B cell (primary cell): Measurements from ENCODE around the gene MLH3. TPM values are rescaled to one million over a fixed set of nuclear protein-coding genes. Genes with fewer than 3 reads are reported as not detected.

ENCODE experiments used
- ATAC-seq: fragments of 200-7000 bp; cut with Tn5 transposase; one replicate; pipeline ENCODE4 v1.10.0; 2021; ENCODE audit warnings: low read depth, mild to moderate bottlenecking, moderate number of reproducible peaks, moderate library complexity
- CTCF ChIA-PET: fragments of 350-600 bp; sonication (Branson Sonifier 250); formaldehyde crosslinking; loops from one replicate; lab custom pipeline; 2021; ENCODE audit warnings: antibody characterized with exemption, inconsistent platforms; lab: Charles Lee
- POLR2A ChIA-PET: fragments of 350-600 bp; sonication (Branson Sonifier 250); formaldehyde crosslinking; loops from one replicate; lab custom pipeline; 2021; ENCODE audit warnings: antibody characterized with exemption; lab: Charles Lee
- DNase-seq: peaks from one replicate; pipeline ENCODE4 v3.0.0; 2013
- H2AFZ ChIP-seq: 2 replicates; pipeline ENCODE4 v1.6.1; 2012; ENCODE audit warnings: mild to moderate bottlenecking, low read depth, low read length; ENCODE audit not compliant: insufficient read depth, poor library complexity, severe bottlenecking
- H3K27ac ChIP-seq, 2 donors: 1 replicate in 1 of 2; 2 replicates in 1 of 2; pipeline ENCODE4 v1.5.1; 2012 to 2013; ENCODE audit warnings: low read length in 2 of 2, mild to moderate bottlenecking in 2 of 2, moderate library complexity in 1 of 2
- H3K27me3 ChIP-seq, 4 experiments: fragments of 200-600 bp in 1 of 4; sonication (generic) in 1 of 4; replicated peaks in 1 of 4; 1 replicate in 2 of 4; 2 replicates in 2 of 4; pipeline versions ENCODE4 v1.6.1 to v1.7.0; 2013 to 2016; ENCODE audit warnings: low read length in 3 of 4, mild to moderate bottlenecking in 2 of 4, mixed read lengths in 1 of 4, moderate library complexity in 1 of 4; ENCODE audit not compliant: insufficient read depth in 4 of 4, control insufficient read depth in 3 of 4; ENCODE audit errors: control extremely low read depth in 1 of 4
- H3K36me3 ChIP-seq, 2 experiments: replicated peaks in 1 of 2; 1 replicate in 1 of 2; 2 replicates in 1 of 2; pipeline versions ENCODE4 v1.6.1 to v1.7.1; 2013; ENCODE audit warnings: low read length in 1 of 2; ENCODE audit not compliant: insufficient read depth in 2 of 2, control insufficient read depth in 1 of 2; ENCODE audit errors: control extremely low read depth in 1 of 2, extremely low read depth in 1 of 2
- H3K4me1 ChIP-seq, 2 donors: fragments of 200-600 bp in 1 of 2; sonication (generic) in 1 of 2; 1 replicate in 1 of 2; 2 replicates in 1 of 2; pipeline versions ENCODE4 v1.5.1 to v1.6.1; 2013 to 2017; ENCODE audit warnings: low read length in 2 of 2; ENCODE audit not compliant: control insufficient read depth in 2 of 2, insufficient read depth in 2 of 2
- H3K4me2 ChIP-seq: replicated peaks from 2 replicates; pipeline ENCODE3; 2012; ENCODE audit warnings: mild to moderate bottlenecking, low read depth, low read length; ENCODE audit not compliant: poor library complexity, severe bottlenecking
- H3K4me3 ChIP-seq, 5 experiments: fragments of 200-600 bp in 1 of 5; sonication (generic) in 1 of 5; 1 replicate in 3 of 5; 2 replicates in 2 of 5; pipeline versions ENCODE4 v1.5.1 to v1.7.0; 2011 to 2016; ENCODE audit warnings: low read length in 4 of 5, mild to moderate bottlenecking in 4 of 5, low read depth in 2 of 5, control low read depth in 1 of 5, moderate library complexity in 1 of 5; ENCODE audit not compliant: insufficient read depth in 1 of 5; ENCODE audit errors: control extremely low read depth in 1 of 5, extremely low read depth in 1 of 5
- H3K79me2 ChIP-seq: fragments of 200-600 bp; sonication (generic); one replicate; pipeline ENCODE4 v1.6.0; 2016; ENCODE audit warnings: low read length; ENCODE audit not compliant: control insufficient read depth, insufficient read depth
- H3K9ac ChIP-seq: fragments of 200-600 bp; sonication (generic); 2 replicates; pipeline ENCODE4 v1.6.1; 2017; ENCODE audit warnings: mild to moderate bottlenecking, low read length, moderate library complexity
- H3K9me3 ChIP-seq, 3 donors: one replicate each; pipeline versions ENCODE4 v1.6.1 to v1.7.1; 2013; ENCODE audit warnings: low read length in 2 of 3; ENCODE audit not compliant: control insufficient read depth in 2 of 3, insufficient read depth in 1 of 3; ENCODE audit errors: control extremely low read depth in 1 of 3
- H4K20me1 ChIP-seq: 2 replicates; pipeline ENCODE4 v1.6.0; 2012; ENCODE audit warnings: mild to moderate bottlenecking, low read length; ENCODE audit not compliant: insufficient read depth, control insufficient read depth, poor library complexity, severe bottlenecking
- H3K27ac Mint-ChIP-seq: one replicate; pipeline ENCODE4 v1.8.0; 2021; ENCODE audit warnings: mixed read lengths
- H3K27me3 Mint-ChIP-seq: one replicate; pipeline ENCODE4 v1.8.0; 2021; ENCODE audit warnings: mixed read lengths
- H3K4me1 Mint-ChIP-seq: one replicate; pipeline ENCODE4 v1.8.0; 2021; ENCODE audit warnings: mixed read lengths
- H3K4me3 Mint-ChIP-seq: one replicate; pipeline ENCODE4 v1.8.0; 2021; ENCODE audit warnings: mixed read lengths
- H3K9me3 Mint-ChIP-seq: one replicate; pipeline ENCODE4 v1.8.0; 2022; ENCODE audit warnings: mixed read lengths; ENCODE audit not compliant: insufficient read depth
- CTCF ChIP-seq: fragments of 200-600 bp; IDR thresholded peaks from one replicate; pipeline ENCODE4 v1.8.0; 2022; ENCODE audit warnings: antibody characterized with exemption, mild to moderate bottlenecking
- EZH2 ChIP-seq: IDR thresholded peaks from 2 replicates; pipeline ENCODE4 v1.6.1; 2012; ENCODE audit warnings: borderline replicate concordance, low read depth, mild to moderate bottlenecking, moderate library complexity, low read length; ENCODE audit not compliant: insufficient read depth, poor library complexity, severe bottlenecking
- WGBS: methylation state at CpG from one replicate; pipeline ENCODE4 v1.1.5; 2013; ENCODE audit warnings: missing lambda C conversion rate; ENCODE audit not compliant: insufficient coverage; 5-methylcytosine and 5-hydroxymethylcytosine counted together
- intact Hi-C: fragments of 100-400 bp; cut with micrococcal nuclease; formaldehyde crosslinking; loops from one replicate; pipeline ENCODE4 v1.10.0; 2022
- polyA plus RNA-seq: library from polyadenylated mRNA; depleted of rRNA; stranded (reverse); fragments of >200 nt; gene quantifications from 2 replicates; pipeline ENCODE4 v1.2.3, GENCODE V29; 2012
- total RNA-seq, 2 donors: library from RNA; stranded (reverse); fragments of 120-200 nt in 1 of 2; gene quantifications; 1 replicate in 1 of 2; 2 replicates in 1 of 2; pipeline versions ENCODE4 v1.2.3 to v1.2.4, GENCODE V29; 2013 to 2022

MLH3 gene
- total and polyA plus RNA-seq, 2 donors (not counting 1 experiment from before 2014, with no cell fraction given): 6.7 to 19.9 TPM

- H3K9me3 ChIP-seq: peaks cover 0 to 2% (median 0%) of the 10 kb centered on the region in 3 donors
- ChIA-PET POLR2A (no interaction called here), CTCF (no interaction called here)
- H3K4me2 ChIP-seq: no peak overlapping the region
- no peak for ATAC-seq
- H3K4me3 Mint-ChIP-seq: no peak overlapping the region
- peaks cover 5% of the 10 kb centered on the region for H3K79me2 ChIP-seq
- no peak overlapping the region for H3K27ac ChIP-seq
- DNase-seq: no peak
- no peak overlapping the region for H3K27ac Mint-ChIP-seq
- no peaks in the 10 kb centered on the region for H3K9me3 Mint-ChIP-seq
- H3K9ac ChIP-seq: no peak overlapping the region
- no peak overlapping the region for H2AFZ ChIP-seq
- no CpG with 5 or more reads among the region's 2 CpGs for WGBS
- no peaks in the 10 kb centered on the region for H3K27me3 Mint-ChIP-seq
- intact Hi-C loops: loop anchor here (10.0 kb wide), 2 partner anchors 65 to 445 kb away; partner anchors contain the start of genes LTBP2 and NEK9
- H3K27me3 ChIP-seq: no peaks in the 10 kb centered on the region
- no peak overlapping the region for H3K4me3 ChIP-seq
- peaks cover 18% of the 10 kb centered on the region for H3K4me1 Mint-ChIP-seq
- peaks cover 8 to 10% of the 10 kb centered on the region in 2 donors for H3K4me1 ChIP-seq
- TF ChIP-seq EZH2 (no peak), CTCF (no peak)
- H4K20me1 ChIP-seq: no peaks in the 10 kb centered on the region
- peaks cover 0 to 2% of the 10 kb centered on the region in 2 experiments for H3K36me3 ChIP-seq
These were observed 8.4 kb upstream of the MLH3 start for GRCh38 chr14:75059642-75060041.

- peaks cover 15% of the 10 kb centered on the region for H3K79me2 ChIP-seq
- no peak overlapping the region for H3K27ac Mint-ChIP-seq
- H3K4me1 ChIP-seq: peaks cover 9 to 10% of the 10 kb centered on the region in 2 donors
- no CpG with 5 or more reads among the region's 1 CpG for WGBS
- no peak overlapping the region for H3K4me3 Mint-ChIP-seq
- H3K4me3 ChIP-seq: no peak overlapping the region
- H3K27ac ChIP-seq: no peak overlapping the region
- no peak for TF ChIP-seq EZH2
- no peak for TF ChIP-seq CTCF
- ATAC-seq (no peak), DNase-seq (no peak)
- no peak overlapping the region for H3K4me2 ChIP-seq
- H3K36me3 ChIP-seq: no peaks in the 10 kb centered on the region
- no peaks in the 10 kb centered on the region for H3K27me3 ChIP-seq
- no peaks in the 10 kb centered on the region for H3K9me3 Mint-ChIP-seq
- intact Hi-C loops: no loop called here
- no peak overlapping the region for H2AFZ ChIP-seq
- H3K27me3 Mint-ChIP-seq: no peaks in the 10 kb centered on the region
- no peak overlapping the region for H3K9ac ChIP-seq
- no peaks in the 10 kb centered on the region for H4K20me1 ChIP-seq
- CTCF ChIA-PET: interaction anchor here (0.9 kb wide), 1 partner anchor 34 kb away, joined by 3 read pairs; no protein-coding TSS in a partner anchor
- peaks cover 17% of the 10 kb centered on the region for H3K4me1 Mint-ChIP-seq
- H3K9me3 ChIP-seq: no peaks in the 10 kb centered on the region
- POLR2A ChIA-PET: no interaction called here
These were observed 3.2 kb upstream of the MLH3 start for GRCh38 chr14:75054421-75054820.
